PFSK-1 (cell line): Measurements from ENCODE around the gene CASK.

ENCODE experiments used
- FOXP2 ChIP-seq: optimal IDR thresholded peaks from 2 replicates; pipeline ENCODE3; 2011; ENCODE audit warnings: borderline replicate concordance, control low read depth, inconsistent platforms; ENCODE audit not compliant: insufficient read depth; ENCODE audit errors: extremely low read length, extremely low read depth
- POLR2AphosphoS5 ChIP-seq: IDR thresholded peaks from 2 replicates; pipeline ENCODE4 v1.6.1; 2012; ENCODE audit warnings: low read depth, mild to moderate bottlenecking, control low read depth, low read length, moderate library complexity
- REST ChIP-seq, 2 experiments: IDR thresholded peaks; 2 replicates each; pipeline versions ENCODE4 v1.6.1 to v1.8.0; 2011 to 2012; ENCODE audit warnings: low read depth in 2 of 2, low read length in 2 of 2, control low read depth in 1 of 2, inconsistent platforms in 1 of 2, mild to moderate bottlenecking in 1 of 2, moderate library complexity in 1 of 2; ENCODE audit not compliant: insufficient read depth in 1 of 2
- SIN3A ChIP-seq: IDR thresholded peaks from 2 replicates; pipeline ENCODE4 v1.6.1; 2012; ENCODE audit warnings: mild to moderate bottlenecking, low read length, moderate library complexity, borderline replicate concordance; ENCODE audit not compliant: insufficient read depth
- TAF1 ChIP-seq: IDR thresholded peaks from 2 replicates; pipeline ENCODE4 v1.6.1; 2012; ENCODE audit warnings: low read length, control low read depth, borderline replicate concordance; ENCODE audit not compliant: insufficient read depth

Gene CASK

DNA sequence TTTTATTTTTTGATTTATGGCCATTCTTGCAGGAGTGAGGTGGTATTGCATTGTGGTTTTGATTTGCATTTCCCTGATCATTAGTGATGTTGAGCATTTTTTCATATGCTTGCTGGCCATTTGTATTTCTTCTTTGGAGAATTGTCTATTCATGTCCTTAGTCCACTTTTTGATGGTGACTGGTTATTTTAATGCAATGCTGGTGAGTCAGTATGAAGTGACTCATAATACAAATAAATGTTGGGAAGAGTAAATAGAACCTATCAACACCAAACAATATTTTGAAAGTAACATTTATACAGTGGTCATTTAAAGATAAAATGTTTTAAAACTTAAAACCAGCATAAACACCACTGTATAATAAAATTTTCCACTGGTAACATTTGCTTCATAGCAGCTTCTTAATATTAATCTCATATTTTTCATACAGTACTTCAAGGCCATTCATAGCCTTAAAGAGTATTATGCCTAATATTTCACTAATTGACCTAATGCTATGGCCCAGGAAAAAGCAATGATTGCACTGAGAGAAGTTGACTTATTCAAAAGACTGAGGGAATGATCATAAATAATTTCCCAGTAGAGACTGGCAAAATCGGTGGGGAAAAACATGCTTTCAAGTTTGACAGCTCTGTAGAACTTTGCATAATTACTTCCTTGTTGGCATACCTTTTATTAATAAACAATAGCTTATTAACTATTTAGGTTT is 33.9 kb downstream of the CASK start:
- no peak for TF ChIP-seq SIN3A
- no peak for TF ChIP-seq REST (IDR thresholded peaks at IDR 0.05; ENCODE audit: insufficient read depth in 1 of 2, low read depth in 2 of 2, low read length in 2 of 2)
- no peak for TF ChIP-seq TAF1
- TF ChIP-seq POLR2AphosphoS5 = no peak
- TF ChIP-seq FOXP2 = no peak

DNA sequence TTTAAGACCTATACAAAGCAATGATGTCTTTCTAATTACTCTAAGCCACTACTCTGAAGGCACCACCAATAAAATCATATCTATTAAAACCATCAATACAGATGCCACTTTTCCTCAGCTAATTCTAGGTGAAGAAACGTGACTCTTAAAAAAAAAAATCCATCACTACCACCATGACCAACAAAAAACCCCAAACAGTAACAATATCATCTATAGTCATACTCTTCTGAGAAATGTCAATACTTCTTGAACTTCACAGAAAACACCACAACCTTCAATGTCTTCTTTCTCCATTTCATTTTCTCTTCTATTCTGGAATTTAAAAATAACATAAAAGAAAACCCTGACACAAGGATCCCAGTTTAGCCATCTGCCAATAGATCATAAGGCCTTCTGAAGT is 35.7 kb downstream of the CASK start:
- no peak for TF ChIP-seq TAF1
- TF ChIP-seq SIN3A = no peak
- no peak for TF ChIP-seq REST (IDR thresholded peaks at IDR 0.05; ENCODE audit: insufficient read depth in 1 of 2, low read depth in 2 of 2, low read length in 2 of 2)
- TF ChIP-seq FOXP2 = no peak
- TF ChIP-seq POLR2AphosphoS5 = no peak

DNA sequence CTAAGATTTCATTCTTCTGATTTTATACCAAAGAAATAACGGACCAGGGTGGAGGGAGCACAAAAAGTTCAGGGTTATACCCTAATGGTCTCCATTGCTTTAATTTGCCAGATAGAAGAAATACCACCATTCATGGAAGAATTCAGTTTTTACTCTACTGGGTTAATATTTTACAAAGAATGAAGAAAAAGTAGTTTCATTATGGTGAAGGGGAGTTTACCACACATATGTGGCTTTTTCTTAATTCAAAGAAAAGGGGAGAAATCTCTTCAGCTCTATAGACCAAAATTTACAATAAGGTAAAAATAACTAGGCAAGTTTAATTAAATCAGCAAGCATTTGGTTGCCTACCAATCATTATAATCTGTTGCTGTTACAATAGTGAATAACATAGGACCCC is 37.6 kb downstream of the CASK start:
- TF ChIP-seq POLR2AphosphoS5 (no peak), TAF1 (no peak), SIN3A (no peak), REST (IDR thresholded peaks at IDR 0.05; ENCODE audit: insufficient read depth in 1 of 2, low read depth in 2 of 2, low read length in 2 of 2) (no peak), FOXP2 (no peak)

GRCh38 chrX:41881166-41881565 is 42.2 kb downstream of the CASK start:
- TF ChIP-seq REST (IDR thresholded peaks at IDR 0.05; ENCODE audit: insufficient read depth in 1 of 2, low read depth in 2 of 2, low read length in 2 of 2) (no peak), SIN3A (no peak), FOXP2 (no peak)

- TF ChIP-seq SIN3A = no peak
- no peak for TF ChIP-seq TAF1
- TF ChIP-seq POLR2AphosphoS5 = no peak
- TF ChIP-seq FOXP2 = no peak
These were observed 46.2 kb downstream of the CASK start for GRCh38 chrX:41877167-41877566.
